Activated CD8-positive, alpha-beta memory T cell treated with anti-CD3 and anti-CD28 coated beads, Interleukin-2, amount 50 U/mL, for 4 hours (primary cell): ENCODE data around the gene APBB2.

Source experiments
- DNase-seq: peaks from one replicate; pipeline ENCODE4 v3.0.0-alpha.2; 2020

The APBB2 gene

DNA sequence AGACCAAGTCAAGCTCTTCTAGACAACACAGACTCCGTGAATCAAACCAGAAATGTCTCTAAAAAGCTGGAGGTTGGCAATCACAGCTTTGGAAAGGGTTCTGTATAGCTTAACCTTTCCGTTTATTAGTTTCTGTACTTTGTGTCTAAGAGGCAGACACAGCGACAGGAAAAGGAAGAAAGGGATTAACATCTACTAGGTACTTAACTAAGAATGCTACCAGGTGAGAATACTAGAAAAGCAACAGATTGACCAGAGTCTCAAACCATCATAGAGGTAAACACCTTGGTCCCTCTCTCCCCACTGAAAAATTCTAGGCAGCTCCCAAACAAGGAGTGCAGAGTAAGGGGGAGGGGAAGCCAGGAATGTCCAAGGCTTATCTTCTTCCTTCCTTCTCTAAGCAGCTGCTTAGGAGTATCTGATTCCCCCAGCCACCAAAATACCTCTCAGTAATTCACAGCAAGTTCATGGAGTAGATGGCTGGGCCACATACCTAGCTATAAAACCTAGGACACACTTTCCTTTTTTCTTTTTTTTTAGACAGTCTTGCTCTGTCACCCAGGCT lies 80.8 kb downstream of the APBB2 start:
- DNase-seq = no peak

DNA sequence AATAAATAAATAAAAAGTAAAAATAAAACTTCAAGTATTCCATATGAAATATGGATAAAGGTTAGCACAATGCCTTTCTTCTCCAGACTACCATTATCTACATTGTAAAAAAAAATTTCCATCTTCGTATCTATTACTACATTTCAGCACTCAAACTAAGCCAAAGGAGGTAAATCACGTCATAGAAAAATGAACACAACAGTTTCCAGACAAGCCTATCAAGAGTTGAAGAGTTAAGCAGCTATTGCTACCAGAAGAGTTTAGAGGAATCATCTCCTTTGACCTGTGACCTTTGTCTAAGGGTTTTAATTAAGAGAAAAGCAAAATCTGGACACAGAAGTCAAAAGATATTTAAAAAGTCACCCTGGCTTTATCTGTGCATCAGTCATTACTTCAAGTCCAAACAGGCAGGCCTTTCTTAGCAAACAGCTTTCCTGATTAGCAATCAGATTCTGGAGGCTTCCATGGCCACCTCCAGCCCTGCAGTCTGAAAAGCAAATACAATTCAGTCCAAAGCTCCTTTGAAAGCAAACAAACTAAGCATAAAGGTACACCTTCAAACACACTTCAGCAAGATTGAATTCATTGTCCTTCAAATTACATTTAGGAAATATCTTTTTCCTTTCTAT lies 82.2 kb downstream of the APBB2 start:
- no peak for DNase-seq

DNA sequence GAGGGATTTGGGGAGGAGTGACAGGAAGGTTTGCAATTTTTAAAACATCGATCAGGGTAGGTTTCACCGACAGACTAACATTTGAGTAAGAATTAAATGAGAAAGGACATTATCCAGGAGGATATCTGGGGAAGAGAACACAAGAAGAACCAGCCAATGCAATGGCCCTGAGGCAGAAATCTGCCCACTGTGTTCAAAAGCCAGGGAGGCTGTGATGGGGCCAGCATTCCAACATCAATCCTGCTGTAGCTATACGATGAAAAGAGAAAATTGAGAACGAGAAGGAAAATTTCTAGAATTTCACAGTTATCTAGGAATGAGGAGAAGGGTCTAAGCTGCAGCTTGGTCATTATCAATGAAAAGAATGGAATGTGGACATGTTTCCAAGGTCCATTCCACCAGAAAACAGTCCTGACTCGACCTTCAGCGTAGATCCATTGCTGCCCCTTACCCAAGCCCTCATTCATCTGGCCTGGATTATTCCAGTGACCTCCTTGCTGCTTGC lies 84.4 kb downstream of the APBB2 start:
- DNase-seq = no peak

DNA sequence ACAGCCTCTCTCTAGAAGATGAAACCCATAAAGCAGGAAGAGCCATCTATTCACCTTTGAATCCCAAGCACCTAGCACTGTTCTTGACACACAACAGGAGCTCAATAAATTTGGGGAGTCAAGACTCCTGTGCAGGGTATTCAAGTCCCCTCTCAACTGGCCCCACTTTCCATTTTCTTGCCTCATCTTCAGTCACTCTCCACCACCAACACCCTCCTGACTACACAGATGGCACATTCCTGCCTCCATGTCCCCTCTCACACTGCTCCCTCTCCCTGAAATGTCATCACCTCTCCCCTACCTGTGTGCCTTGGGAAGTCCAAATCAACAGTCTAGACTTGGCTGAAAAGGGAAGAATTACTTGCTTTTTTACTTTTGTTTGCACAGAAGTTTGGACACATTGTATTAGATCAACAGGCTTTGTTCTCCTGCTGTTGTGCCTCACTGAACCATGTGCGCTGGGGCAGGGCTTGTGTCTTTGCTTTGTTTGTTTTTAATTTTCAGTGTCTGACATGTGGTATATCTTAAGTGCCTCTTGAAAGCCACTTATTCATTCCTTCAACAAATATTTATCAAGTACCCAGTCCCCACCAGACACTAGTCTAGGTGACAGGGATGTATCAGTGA lies 85.1 kb downstream of the APBB2 start:
- no peak for DNase-seq

DNA sequence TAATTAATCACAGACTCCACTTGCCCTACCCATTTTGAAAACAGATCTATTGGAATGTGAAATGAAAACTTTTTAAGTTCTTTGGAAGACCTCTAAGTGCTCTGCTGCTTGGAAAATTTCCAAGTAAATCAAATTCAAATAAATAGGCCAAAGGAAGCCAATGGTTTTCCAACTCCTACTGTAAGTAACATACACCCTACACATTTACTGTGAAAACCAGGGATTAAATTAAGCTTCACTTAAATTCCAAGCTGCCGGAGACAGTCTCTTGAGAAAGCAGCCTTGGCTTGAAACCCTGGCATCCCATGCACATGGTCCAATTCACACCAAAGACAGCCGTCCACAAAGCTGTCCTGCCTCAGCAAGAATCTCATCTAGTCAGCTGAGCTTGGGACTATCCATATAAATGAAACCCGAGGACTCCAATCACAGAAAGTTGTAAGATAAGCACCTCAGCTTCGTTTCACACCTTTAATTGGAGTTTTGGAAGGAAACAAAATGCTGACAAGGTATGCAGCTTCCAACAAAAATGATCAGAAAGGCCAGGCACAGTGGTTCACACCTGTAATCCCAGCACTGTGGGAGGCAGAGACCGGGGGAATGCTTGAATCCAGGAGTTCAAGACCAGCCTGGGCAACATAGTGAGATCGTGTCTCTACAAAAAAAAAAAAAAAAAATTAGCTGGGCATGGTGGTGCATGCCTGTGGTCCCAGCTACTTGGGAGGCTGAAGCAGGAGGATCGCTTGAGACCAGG lies 88.6 kb downstream of the APBB2 start:
- DNase-seq = no peak

DNA sequence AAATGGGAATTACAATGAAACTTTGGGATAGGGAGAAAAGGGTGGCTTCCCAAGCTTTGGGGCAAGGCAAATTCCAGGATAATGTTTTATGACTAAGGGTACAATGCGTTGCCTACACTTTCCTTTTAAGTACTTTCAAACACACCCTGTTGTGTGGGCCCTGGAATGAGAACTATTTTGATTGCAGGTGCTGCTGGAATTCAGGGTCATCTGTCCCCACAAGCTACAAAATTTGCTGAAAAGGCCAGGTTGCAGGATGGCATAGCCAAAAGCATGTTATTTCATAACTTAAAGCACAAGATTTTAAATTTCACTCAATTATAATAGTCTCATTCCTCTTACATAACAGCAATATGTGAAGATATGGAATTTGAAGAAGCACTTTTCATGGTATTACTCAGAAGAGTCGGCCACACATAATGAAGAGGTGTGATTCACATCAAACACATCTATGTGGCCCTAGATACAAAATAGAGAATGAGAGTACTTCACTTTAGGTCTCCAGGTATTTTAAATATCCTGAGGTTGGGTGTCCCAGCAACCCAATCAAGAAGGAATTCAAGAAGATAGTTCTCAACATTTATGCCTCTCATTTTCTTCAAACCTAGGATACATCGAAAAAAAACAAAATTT lies 89.3 kb downstream of the APBB2 start:
- no peak for DNase-seq

DNA sequence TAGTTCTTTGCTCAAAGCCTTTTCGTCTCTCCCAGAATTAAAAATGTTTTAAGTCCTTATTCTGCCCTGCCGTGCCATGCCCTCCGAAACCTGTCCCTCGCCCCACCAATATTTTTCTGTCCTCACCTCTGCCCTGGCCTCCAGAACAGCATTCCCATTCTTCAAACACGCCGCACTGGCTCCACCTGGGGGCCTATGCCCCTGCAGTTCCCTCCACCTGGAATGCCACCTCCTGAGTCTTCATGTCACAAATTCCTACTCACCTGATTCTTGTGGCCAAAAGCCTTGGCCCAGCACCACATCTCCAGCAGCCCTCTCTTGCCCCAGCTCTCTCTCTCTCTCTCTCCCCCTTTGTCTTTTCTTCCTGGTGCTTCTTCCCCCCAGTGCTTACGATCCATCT lies 91.6 kb downstream of the APBB2 start:
- DNase-seq = no peak

DNA sequence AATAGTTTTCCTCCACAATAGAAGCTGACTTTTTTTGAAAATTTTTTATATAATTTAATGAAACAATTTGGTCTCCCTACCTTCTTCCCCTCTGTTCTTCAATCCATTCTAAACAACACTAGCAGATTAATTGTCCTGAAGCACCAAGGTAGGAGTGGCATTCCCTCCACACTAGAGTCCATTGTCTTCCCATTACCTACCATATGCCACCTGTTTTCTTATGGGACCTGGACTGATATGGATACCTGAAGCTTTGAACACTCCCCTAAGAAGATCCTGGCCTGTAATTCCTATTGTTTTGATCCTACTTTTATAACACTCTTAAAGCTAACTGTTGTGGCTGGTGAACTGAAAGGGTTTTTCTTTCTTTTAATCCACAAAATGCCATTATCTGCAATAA lies 92.0 kb downstream of the APBB2 start:
- no peak for DNase-seq

DNA sequence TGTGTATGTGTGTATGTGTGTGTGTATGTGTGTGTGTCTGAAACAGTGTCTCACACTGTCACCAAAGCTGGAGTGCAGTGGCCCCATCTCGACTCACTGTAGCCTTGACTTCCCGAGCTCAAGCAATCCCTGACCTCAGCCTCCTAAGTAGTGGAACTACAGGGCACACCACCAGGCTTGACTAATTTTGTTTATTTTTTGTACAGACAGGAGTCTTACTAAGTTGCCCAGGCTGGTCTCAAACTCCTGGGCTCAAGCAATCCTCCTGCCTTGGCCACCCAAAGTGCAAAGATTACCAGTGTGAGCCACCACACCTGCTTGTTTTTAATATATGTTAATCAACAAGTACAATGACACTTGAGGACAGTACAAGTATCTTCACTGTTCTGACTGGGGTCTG lies 92.4 kb downstream of the APBB2 start:
- no peak for DNase-seq

DNA sequence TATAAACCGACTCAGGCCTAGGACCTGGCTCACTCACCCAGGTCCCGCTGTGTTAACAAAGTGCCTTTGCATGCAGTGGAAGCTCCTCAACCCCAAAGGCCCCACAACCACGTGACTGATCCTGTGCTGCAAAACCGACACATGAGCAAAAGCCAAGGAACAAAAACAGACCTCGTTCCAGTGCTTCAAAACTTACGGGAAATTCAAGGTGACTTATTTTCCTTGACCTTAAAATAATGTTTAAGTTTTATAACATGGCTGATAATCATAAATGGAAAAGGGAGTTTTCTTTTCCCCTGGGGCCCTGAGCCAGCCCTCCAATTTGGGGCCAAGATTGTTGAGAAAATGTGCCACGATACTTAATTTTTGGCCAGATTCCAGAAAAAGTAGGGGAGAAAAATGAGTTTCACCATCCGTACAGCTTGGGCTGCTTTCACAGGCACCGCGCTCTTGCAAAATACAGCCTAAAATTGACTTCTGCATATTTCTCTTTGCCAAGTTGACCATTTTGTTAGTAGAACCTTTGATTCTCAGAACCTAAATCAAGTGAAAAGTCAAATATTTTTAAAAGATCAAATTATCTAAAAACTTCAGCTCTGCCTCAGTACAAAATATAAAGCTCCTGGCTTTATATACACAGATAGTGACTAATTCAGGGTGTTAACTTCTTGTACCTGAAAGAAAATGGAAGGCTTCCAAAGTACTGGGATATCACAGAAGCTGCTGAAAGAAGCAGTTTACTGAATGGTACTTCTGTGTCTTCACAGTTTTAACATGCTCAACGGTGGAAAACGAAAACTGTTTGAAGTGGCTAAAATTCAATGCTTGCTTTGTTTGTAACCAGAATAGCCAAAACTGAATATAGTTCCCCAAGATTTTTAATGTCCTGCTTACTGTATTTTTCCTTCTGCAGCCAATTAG lies 93.8 kb downstream of the APBB2 start:
- DNase-seq = no peak

DNA sequence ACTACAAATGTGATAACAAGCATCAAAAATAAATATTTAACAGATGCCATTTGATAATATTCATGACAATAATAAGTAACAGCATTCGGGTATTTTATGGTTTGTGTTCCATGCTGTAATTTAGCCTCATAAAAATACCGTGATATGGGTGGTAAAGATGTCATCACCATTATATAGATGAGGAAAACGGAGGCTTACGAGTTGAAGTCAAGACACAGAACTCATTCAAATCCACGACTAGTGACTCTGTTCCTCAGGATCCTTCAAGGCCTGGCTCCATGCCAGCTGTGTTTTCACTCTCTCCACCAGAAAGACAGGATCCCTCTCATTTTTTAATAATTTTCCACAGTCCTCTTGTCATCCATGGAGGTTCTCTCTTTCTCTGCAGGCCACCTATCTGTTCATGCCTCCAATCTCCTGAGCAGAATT lies 94.5 kb downstream of the APBB2 start:
- DNase-seq = no peak

DNA sequence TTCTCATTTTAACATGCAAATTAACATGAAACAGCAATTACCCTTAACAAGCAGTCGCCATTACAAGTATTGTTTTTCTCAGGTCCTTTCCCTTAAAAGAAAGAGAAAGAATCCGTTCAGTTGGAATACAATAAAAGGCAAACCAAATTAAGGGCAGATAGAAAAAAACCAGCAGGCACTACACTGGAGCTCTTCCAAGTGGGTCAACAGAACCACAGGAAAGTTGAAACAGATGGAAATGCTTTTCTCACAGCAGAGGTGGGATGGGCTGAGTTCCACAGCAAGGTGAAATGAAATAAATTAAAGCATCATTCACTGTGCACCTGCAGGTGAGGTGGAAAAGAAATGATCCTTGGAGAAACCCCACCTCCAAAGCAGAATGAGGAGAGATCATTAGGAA lies 102.6 kb downstream of the APBB2 start:
- DNase-seq = no peak

DNA sequence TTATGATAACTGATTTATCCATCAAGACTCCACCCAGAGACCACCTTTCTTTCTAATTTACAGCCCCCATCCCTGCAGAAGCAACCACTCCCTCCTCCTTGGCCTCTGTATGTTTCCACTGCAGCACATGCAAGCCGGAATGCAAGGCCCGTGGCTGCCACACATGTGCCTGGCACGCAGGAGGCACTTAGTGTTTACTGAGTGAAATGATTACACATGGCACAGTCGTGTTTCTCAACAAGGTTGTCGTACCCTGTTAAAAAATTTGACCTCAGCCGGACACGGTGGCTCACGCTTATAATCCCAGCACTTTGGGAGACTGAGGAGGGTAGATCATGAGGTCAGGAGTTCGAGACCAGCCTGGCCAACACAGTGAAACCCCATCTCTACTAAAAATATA lies 104.3 kb downstream of the APBB2 start:
- no peak for DNase-seq

DNA sequence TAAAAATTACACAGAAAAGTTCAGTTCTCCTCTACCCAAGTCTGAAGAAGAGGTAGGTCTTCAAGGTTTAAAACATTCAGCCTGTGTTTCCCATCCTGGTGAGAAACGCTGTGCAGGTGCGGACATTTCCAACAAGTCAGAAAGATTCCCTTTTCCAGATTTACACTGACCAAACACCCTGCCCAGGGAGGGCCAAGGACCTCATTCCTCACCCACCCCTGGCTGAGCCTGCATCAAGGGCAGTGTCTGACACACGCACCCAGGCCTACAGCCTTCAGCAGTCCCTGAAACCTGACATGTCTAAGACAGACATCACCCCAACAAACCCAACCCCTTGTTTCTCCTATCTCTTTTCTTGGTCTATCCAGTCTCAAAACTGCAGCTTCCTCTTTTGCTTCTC lies 105.9 kb downstream of the APBB2 start:
- DNase-seq = no peak

DNA sequence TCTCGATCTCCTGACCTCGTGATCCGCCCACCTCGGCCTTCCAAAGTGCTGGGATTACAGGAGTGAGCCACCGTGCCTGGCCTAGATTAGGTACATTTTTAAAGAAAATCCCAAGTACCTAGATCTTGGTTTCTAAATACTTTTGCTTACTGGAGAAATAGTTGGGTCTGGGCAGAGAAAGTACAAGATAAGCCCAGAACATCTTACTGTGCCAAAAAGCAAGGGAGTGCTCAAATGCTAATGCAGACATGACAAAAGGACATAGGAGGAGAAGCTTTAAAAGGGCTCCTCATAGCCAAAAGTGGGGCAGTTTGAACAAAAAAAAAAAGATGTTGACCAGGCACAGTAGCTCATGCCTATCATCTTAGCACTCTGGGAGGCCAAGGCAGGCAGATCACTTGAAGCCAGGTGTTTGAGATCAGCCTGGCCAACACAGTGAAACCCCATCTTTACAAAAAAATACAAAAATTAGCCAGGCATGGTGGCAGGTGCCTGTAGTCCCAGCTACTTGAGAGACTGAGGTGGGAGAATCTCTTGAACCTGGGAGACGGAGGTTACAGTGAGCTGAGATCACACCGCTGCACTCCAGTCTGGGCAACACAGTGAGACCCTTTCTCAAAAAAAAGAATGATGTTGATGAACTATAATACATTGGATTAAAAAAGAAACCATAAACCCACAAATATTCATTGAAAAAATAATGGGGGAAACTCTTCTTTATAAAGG lies 107.5 kb downstream of the APBB2 start:
- DNase-seq = no peak

DNA sequence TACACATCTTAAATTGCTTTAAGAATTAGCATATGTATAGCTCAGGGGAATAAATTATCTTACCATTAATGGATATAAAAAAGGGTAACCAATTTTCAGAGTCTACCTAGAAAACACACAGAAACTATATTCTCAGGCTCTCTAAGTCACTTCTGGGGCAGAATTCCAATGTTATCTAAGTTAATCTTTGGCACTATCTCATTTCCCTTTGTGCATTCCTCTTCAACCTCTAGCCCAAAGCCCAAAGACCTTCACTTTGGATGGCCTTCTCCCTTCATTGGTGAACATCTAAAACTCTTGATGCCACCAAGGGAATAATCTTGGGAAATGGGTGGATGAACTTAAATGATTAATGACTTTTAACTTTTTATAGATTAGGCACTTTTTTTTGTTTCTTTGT lies 108.3 kb downstream of the APBB2 start:
- DNase-seq = no peak

DNA sequence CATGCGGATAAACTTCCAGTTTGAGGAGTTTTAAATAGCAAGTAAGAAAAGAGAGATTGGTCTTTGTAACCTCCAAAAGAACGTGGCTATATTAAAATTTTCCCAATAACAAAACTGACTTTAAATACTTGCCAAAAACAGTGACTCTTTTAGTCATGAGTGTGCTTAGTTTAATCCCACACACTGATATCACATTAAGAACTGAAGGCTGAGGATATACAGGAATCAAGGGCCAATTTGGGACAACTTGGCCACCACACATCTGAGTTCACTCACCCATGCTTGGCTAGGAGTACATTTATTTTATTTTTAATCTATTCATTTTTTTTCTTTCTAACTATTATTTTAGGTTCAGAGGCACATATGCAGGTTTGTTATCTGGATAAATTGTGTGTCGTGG lies 110.2 kb downstream of the APBB2 start:
- DNase-seq = no peak

DNA sequence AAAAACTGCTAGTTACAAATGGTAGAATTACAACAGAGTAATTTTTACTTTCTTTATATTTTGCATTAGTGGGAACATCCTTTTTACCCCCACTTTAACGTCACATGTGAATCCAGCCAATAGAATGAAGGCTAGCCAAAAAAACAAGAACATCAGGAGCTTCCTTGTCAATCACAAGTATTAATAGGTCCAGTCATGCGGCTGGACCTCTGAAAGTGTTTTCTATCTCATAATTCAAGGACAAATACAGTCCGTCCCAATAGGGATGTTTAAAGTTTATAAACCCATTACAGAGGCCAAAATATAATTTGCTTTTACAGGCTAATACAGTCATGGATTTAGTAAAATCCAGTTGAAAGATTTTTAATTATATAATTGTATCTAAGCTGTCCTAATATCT lies 110.7 kb downstream of the APBB2 start:
- DNase-seq = no peak

DNA sequence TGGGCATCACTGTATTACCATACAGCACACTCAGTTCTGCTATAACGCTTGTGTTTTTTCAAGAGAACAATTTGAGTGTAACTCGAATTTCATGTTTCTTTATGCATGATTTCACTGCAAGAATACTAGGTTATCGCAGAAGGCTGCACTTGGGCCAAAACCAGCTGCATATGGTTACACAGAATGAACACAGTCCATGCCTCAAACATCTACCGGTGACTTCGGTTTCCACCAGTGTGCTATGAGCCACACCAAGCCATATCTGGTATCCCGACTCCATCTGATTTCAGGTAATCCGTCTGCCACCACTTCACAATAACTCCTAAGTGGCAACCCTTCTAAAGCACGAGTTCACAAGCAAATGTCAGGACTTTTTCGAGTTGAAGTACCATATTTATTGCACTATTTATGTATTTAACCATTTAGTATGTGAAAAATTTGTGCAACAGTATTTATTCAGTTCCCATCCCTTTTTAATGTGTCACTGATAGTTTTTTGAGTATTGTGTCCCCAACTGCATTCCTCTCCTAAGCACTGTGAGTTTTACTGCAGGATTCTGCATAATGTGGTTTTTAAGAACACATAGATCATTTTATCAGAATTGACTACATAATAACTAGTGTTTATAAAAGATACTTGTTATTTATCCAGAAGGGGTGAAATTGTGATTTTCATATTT lies 111.8 kb downstream of the APBB2 start:
- DNase-seq = no peak

DNA sequence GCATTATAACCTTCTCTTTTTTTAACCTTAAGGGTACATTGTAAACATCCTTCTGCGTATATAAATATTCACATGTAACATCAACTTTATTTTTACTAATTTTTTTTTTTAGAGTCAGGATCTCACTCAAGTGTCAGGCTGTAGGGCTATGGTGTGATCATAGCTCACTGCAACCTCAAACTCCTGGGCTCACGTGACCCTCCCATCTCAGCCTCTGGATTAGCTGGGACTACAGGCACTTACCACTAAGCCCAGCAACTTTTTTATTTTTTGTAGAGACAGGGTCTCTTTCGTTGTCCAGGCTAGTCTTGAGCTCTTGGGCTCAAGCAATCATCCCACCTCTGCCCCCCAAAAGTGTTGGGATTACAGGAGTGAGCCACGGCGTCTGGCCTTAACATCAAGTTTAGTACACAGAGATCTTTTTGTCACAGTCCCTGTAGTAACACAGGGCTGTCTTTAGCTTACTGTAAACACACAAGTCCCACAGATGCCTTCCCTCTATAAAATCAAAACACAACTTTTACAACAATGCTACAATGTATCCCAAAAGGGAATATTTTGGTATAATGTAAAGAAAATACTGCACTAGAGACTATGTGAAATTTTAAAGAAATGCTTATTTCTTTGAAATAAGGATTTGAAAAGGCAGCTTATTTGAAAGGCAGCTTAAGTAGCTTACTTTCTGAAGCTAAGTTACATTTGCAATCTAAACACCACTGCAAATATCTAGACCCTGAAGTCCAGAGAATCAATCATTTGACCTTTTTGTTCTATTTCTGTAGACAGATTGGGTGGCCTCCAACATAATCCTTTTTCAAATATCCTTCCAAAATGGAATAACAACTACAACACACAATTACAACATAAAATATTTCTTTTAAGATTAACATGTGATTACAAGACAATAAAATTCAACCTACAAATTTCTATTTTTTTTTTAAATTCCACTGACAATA lies 116.0 kb downstream of the APBB2 start:
- no peak for DNase-seq
